GM21381 (cell line): ENCODE measurements around the gene SLC38A6.
"Not testable (repeated sequence)": the region's sequence is repeated elsewhere in the genome, so short reads cannot be mapped to it uniquely, and the experiment has no call there.

Experiments
- ATAC-seq: cut with Tn5 transposase; IDR thresholded peaks from one replicate; pipeline ENCODE4 v1.9.1; 2021; ENCODE audit warnings: mild to moderate bottlenecking, moderate library complexity; ENCODE audit not compliant: unreplicated experiment

SLC38A6 gene

DNA sequence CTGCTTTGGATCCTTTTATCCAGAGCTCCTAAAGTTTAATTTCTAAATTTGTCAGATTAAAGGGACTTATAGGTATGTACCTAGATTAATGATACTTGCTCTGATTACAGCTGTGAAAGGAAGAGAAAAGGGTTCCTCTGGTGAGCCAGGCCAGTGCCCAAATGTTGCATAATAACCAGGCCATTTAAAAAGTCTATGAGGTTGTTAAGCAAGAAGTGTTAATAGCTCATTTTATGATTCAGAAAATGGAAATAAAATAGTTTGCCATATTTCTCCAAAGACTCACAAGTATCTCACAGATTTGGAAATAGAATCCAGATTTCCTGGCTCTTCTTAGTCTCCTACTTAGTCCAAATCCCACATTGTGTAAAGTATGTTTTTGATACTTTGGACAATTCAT lies 67.6 kb downstream of the SLC38A6 start:
- ATAC-seq = no peak

GRCh38 chr14:61050417-61050816 lies 69.4 kb downstream of the SLC38A6 start:
- no peak for ATAC-seq

GRCh38 chr14:61051051-61051450 lies 70.0 kb downstream of the SLC38A6 start:
- no peak for ATAC-seq

DNA sequence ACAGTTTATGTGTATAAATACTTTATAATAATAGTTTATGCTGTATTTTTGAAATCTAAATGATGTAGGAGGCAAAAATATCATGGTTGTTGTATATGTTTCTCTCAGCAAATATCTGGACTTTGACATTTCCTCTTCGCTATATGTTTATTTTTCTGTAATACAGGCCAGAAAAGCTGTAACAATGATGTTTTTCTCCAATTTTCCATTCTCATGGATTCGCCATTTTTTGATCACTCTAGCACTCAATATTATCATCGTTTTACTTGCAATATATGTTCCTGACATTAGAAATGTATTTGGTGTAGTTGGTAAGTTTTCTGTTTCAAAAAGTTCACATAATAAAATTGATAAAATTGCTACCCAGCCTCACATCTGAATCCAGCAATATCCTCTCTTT lies 70.6 kb downstream of the SLC38A6 start:
- ATAC-seq = no peak

DNA sequence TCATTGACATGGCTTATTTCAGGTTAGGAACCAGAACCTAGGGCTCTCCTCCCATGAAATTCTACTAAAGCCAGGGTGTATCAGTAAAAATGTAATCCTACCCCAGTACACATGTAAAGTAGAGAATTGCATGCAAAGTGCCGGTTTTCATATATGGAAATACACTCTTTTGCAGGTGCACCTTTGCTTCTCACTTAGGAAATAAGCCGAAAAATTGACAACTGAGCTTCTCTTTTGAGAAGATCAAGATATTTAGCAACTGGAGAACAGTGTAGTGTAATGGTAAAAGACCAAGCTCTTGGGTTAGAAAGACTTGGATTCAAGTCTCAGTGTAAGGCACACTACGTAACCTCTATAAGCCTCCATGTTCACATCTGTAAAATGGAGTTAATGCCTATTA lies 82.4 kb downstream of the SLC38A6 start:
- no peak for ATAC-seq

DNA sequence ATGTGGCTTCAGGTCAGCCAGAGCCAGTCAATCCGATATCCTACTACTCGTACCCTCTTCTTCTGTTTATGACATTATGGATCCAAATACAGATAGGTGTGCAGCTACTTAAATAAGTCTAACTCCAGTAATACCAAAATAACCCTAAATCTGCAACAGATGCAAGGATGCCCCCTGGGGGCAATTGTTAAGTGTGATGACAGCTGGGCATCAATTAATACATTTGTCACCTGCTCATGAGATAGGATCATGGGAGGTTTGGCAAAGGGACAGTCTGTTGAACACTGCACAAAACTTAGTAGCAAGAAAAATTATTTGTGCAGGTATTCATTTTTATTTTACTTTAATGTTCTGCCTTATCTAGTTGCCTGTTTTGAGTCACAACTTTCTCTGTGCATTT lies 83.2 kb downstream of the SLC38A6 start:
- ATAC-seq = no peak

DNA sequence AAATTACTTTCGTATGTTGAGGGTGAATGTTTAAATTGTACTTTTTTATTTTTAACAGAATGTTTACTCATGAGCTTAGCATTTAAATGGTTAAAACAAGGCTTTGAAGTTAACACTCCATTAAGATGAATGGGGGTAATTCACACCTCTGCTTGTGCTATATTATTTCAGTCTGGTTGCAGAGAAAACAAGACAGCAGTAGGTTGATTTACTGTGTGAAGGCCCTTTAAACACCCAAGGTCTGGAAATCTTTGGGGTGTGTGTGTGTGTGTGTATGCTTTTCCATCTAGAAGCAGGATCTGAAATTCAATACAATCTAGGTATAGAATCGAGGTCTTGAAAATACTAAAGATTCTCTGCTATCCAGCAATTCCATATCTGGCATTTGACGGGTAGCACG lies 83.8 kb downstream of the SLC38A6 start:
- ATAC-seq = no peak

GRCh38 chr14:61065656-61066055 lies 84.6 kb downstream of the SLC38A6 start:
- no peak for ATAC-seq

DNA sequence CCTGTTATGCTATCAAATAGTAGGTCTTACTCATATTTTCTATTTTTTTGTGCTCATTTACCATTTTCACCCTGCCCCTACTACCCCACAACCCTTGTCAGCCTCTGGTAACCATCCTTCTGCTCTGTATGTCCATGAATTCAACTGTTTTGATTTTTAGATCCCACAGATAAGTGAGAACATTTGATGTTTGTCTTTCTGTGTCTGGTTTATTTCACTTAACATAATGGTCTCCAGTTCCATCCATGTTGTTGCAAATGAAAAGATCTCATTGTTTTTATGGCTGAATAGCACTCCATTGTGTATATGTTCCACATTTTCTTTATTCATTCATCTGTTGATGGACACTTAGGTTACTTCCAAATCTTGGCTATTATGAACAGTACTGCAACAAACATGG lies 91.4 kb downstream of the SLC38A6 start:
- not testable (repeated sequence) for ATAC-seq

DNA sequence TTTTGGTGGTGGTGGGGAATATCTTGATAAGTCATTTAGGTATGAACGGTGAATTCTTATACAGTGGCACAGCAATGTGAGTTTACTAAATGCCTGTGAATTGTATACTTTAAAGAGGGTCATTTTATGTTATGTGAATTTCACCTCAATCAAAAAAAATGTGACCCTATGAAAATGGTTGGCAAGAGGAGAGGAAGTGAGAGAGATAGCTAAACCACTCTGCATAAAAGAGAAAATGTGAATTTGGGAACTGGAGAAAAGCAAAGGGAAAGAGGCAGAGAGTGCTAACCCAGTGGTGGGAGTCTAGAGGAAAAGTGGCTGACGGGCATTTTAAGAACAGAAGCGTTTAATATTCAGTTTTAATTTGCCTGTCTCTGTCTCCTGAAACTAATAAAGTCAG lies 93.8 kb downstream of the SLC38A6 start:
- ATAC-seq = no peak

- no peak for ATAC-seq
Measured at GRCh38 chr14:61076556-61076955, 95.5 kb downstream of the SLC38A6 start.

DNA sequence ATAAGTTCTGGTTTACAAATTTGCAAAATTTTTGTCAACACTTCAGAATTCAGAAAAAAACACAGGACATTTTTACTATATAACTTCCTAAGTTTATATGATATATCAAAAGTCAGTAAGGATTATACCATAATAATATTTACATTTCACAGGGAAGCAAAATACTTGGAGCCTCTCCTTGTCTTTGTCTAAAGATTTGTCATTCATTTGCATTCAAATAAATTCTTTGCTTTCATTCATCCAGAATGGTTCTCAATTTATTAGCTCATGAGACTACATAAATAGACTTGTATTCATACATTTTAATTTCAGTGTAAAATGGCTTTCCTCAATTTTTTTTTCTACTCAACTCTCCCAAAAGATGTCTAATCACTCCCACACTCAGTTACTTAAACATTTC lies 96.4 kb downstream of the SLC38A6 start:
- ATAC-seq = no peak

DNA sequence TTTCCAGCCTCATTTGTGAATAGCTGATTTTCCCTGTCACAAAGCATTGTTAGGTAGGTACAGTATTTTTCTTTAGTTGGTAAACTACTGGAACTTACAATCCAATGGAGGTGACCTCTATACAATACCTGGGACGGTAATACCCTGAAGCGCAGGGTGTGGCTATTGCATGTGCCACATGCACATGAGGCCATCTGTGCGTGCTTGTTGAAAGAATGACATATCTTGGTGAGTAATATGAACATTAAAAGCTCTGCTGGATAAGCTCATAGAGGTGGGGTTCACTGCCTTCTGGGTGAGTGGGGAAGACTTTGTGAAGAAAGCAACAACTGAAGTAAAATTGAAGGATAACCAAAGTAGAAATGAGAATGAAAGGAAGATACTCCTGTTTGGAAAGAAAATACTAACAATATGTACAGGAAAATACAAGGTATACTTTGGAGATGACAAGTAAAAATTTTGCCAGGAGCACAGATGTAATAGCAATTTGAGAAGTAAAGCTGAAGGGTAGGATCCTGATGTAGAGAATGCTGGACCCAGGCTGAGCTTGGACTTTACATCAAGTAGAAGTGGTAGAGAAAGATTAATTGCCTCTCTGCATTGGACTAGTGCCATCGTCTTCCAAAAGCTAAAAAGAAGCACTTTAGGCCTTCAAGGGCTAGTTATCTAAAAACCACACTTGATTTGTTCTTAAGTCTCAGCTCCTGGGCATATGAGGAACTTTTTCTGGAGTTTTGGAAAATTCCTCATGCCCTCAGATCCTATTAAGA lies 97.1 kb downstream of the SLC38A6 start:
- no peak for ATAC-seq

DNA sequence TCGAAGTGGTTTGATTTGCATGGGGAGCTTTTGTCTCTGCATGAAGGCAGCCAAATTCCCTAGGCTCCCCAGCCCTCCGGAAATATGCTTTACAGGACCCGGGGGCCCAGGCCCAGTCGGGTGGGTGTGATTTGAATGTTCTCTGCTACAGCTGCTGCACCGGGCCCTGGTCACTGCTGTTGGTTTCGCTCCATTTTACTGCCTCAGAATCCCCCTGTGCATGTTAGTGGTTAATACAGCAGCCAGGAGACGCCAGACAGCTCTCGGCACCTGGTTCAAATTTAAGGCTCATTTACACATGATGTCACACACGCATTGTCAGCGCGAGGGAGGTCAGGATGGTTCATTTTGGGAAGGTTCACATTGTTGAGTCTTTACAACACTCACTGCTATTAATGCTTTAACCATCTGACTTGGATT lies 99.6 kb downstream of the SLC38A6 start:
- no peak for ATAC-seq

DNA sequence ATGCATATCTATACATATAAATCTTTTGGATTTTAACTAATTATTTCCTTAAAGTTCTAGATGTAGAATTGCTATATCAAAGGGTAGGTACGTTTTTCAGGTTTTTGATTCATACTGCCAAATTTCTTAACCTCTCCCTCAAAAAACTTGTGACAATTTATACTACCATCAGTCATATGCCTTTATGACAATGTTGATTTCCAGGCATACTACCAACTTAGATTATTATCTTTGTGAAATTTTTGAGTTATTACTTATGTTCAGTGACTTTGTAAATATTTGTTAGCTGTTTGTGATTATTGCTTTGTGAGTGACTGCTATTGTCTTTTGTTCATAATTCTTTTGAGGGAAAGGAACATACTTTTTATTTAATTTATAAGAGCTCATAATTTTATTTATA lies 107.0 kb downstream of the SLC38A6 start:
- ATAC-seq = no peak

GRCh38 chr14:61089126-61089750 lies 108.2 kb downstream of the SLC38A6 start:
- ATAC-seq = no peak

GRCh38 chr14:61090432-61091216 lies 109.6 kb downstream of the SLC38A6 start:
- no peak for ATAC-seq

- no peak for ATAC-seq
Measured at GRCh38 chr14:61091657-61092273, 110.7 kb downstream of the SLC38A6 start.

GRCh38 chr14:61098096-61098495 lies 117.1 kb downstream of the SLC38A6 start:
- ATAC-seq = not testable (repeated sequence)

- ATAC-seq = no peak
Measured at GRCh38 chr14:61098721-61099120, 117.7 kb downstream of the SLC38A6 start.

- no peak for ATAC-seq
Measured at GRCh38 chr14:61099216-61099835, 118.3 kb downstream of the SLC38A6 start.
